ENCODE measurements around the gene ALPI. TPM values are rescaled to one million over a fixed set of nuclear protein-coding genes. Genes with fewer than 3 reads are reported as not detected.

ALPI gene
- total and polyA plus RNA-seq, 9 of the 15 experiments (the other 6 are each of a cell fraction or from before 2014, with no cell fraction given), result not detected

- TF ChIP-seq MGA (IDR thresholded peaks at IDR 0.05) (no peak), NFE2 (IDR thresholded peaks at IDR 0.05; ENCODE audit: low read depth) (no peak), SRF (CRISPR knock-in tag; IDR thresholded peaks at IDR 0.05) (no peak), PTRF (tag; IDR thresholded peaks at IDR 0.05) (no peak), CHD4 (IDR thresholded peaks at IDR 0.05; ENCODE audit: insufficient read depth, insufficient replicate concordance, low read depth, low read length, poor library complexity, severe bottlenecking) (no peak), SMARCE1 (IDR thresholded peaks at IDR 0.05) (no peak)
These were observed 8.6 kb downstream of the ALPI start (continued) for GRCh38 chr2:232464544-232464885.

Data from K562 (cell line).